Measurements from ENCODE around the gene LRRC32. TPM values are rescaled to one million over a fixed set of nuclear protein-coding genes. Genes with fewer than 3 reads are reported as not detected.
A peak's percentile ranks its signal among the peaks of the same experiment; 100 is the strongest.

The LRRC32 gene
- total RNA-seq, 4 donors from 2014 or later, result 19.1 to 87.5 (median 45.3) TPM

- no peaks in the 10 kb centered on the region for H3K9me3 ChIP-seq
- H3K27me3 ChIP-seq, result peaks cover 0 to 30% (median 4%) of the 10 kb centered on the region in 4 donors
- intact Hi-C loops (cut with DNase I), result loop anchor here (10.0 kb wide), 1 partner anchor 65 kb away; no protein-coding TSS in a partner anchor
- peak overlapping the region; percentile 59 to 74 (median 64) for H3K4me3 ChIP-seq
- WGBS, result 17% methylated on average over 23 of the region's 24 CpGs
- H3K27ac ChIP-seq (replicated peaks in 1 of 4), result peak overlapping the region; percentile 62 to 83 (median 79)
- H3K4me1 ChIP-seq, result peaks cover 42 to 64% (median 55%) of the 10 kb centered on the region in 4 donors
- DNase-seq (ENCODE audit: extremely low spot score), result no peak
- TF ChIP-seq POLR2AphosphoS5 (IDR thresholded peaks at IDR 0.05) (peak; percentile 5 to 13), EP300 (IDR thresholded peaks at IDR 0.05) (no peak)
- peaks cover 0 to 7% (median 0%) of the 10 kb centered on the region in 4 donors for H3K36me3 ChIP-seq
Observed at GRCh38 chr11:76669901-76670484, 554 bp downstream of the LRRC32 start.

GRCh38 chr11:76668362-76669155, 2.0 kb downstream of the LRRC32 start:
- no peak for TF ChIP-seq CTCF (IDR thresholded peaks at IDR 0.05)
- no peak for TF ChIP-seq POLR2A (IDR thresholded peaks at IDR 0.05; ENCODE audit: low read depth)
- no peak for TF ChIP-seq EP300 (IDR thresholded peaks at IDR 0.05)
- TF ChIP-seq POLR2AphosphoS5 (IDR thresholded peaks at IDR 0.05), result no peak
- Histone ChIP-seq H3K27ac (replicated peaks in 1 of 4) (peak overlapping the region; percentile 17 to 83 (median 70)), H3K36me3 (peaks cover 0 to 17% (median 4%) of the 10 kb centered on the region in 4 donors), H3K27me3 (peaks cover 0 to 30% (median 4%) of the 10 kb centered on the region in 4 donors), H3K4me3 (peak overlapping the region; percentile 59 to 74 (median 64)), H3K9me3 (no peaks in the 10 kb centered on the region), H3K4me1 (peaks cover 50 to 73% (median 60%) of the 10 kb centered on the region in 4 donors)
- intact Hi-C loops (cut with DNase I), result no loop called here
- DNase-seq (ENCODE audit: extremely low spot score), result no peak
- WGBS, result 86% methylated on average over 2 of the region's 3 CpGs

GRCh38 chr11:76667856-76668255, 2.7 kb downstream of the LRRC32 start:
- TF ChIP-seq CTCF (IDR thresholded peaks at IDR 0.05) (no peak), POLR2A (IDR thresholded peaks at IDR 0.05; ENCODE audit: low read depth) (no peak), POLR2AphosphoS5 (IDR thresholded peaks at IDR 0.05) (no peak), EP300 (IDR thresholded peaks at IDR 0.05) (no peak)
- Histone ChIP-seq H3K27me3 (peaks cover 0 to 30% (median 4%) of the 10 kb centered on the region in 4 donors), H3K36me3 (peaks cover 0 to 24% (median 5%) of the 10 kb centered on the region in 4 donors), H3K9me3 (no peaks in the 10 kb centered on the region), H3K4me1 (peaks cover 46 to 67% (median 56%) of the 10 kb centered on the region in 4 donors), H3K4me3 (peak overlapping the region; percentile 59 to 74 (median 64)), H3K27ac (replicated peaks in 1 of 4) (peak overlapping the region; percentile 34 to 83 (median 70))
- WGBS, result 62% methylated on average over 7 of the region's 7 CpGs
- no peak for DNase-seq (ENCODE audit: extremely low spot score)
- intact Hi-C loops (cut with DNase I), result no loop called here

- WGBS, result 83% methylated on average over 14 of the region's 15 CpGs
- TF ChIP-seq POLR2A (IDR thresholded peaks at IDR 0.05; ENCODE audit: low read depth) (no peak), EP300 (IDR thresholded peaks at IDR 0.05) (no peak), CTCF (IDR thresholded peaks at IDR 0.05) (no peak), POLR2AphosphoS5 (IDR thresholded peaks at IDR 0.05) (no peak)
- Histone ChIP-seq H3K27ac (replicated peaks in 1 of 4) (peak overlapping the region; percentile 34 to 83 (median 70)), H3K36me3 (peaks cover 0 to 29% (median 5%) of the 10 kb centered on the region in 4 donors), H3K27me3 (peaks cover 0 to 30% (median 4%) of the 10 kb centered on the region in 4 donors), H3K4me3 (peak overlapping the region; percentile 59 to 74 (median 64)), H3K9me3 (no peaks in the 10 kb centered on the region), H3K4me1 (peaks cover 40 to 61% (median 51%) of the 10 kb centered on the region in 4 donors)
- intact Hi-C loops (cut with DNase I), result no loop called here
- no peak for DNase-seq (ENCODE audit: extremely low spot score)
Observed at GRCh38 chr11:76667271-76667818, 3.2 kb downstream of the LRRC32 start.
